Testis (tissue), 2 donors: ENCODE data around the gene EMILIN3.

ENCODE experiments used
- POLR2A ChIP-seq: fragments of 450-650 bp; IDR thresholded peaks from one replicate; pipeline ENCODE4 v1.6.1; 2017; ENCODE audit warnings: antibody characterized with exemption, mild to moderate bottlenecking, moderate library complexity
- TF ChIP-seq, protein P1 (sequence below), 3 experiments: fragments of 450-650 bp in 2 of 3; fragments of 200-600 bp in 1 of 3; sonication (generic) in 1 of 3; IDR thresholded peaks; one replicate each; pipeline ENCODE4 v1.5.1; 2016 to 2019; ENCODE audit warnings: antibody characterized with exemption in 3 of 3, mild to moderate bottlenecking in 2 of 3, moderate library complexity in 1 of 3

DNA sequence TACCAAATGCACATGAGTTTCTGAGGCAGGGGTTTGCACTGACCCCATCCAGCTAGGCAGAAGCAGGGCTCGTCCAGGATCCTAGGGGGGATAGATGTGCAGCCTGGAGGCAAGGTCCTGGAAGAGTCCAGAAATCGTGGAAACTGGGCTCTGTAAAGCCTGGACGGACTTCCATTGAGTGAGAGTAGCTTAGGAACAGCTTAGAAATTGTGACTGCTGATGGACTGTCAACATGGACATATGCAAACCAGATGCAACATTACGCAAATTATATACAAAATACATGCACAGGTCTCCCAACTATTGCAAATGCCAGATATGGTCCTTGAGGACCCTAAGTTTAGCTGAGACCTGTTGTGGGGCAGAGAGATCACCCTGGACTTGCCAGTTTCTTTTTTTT, 4.8 kb upstream of the EMILIN3 start:
- TF ChIP-seq, protein P1, sequence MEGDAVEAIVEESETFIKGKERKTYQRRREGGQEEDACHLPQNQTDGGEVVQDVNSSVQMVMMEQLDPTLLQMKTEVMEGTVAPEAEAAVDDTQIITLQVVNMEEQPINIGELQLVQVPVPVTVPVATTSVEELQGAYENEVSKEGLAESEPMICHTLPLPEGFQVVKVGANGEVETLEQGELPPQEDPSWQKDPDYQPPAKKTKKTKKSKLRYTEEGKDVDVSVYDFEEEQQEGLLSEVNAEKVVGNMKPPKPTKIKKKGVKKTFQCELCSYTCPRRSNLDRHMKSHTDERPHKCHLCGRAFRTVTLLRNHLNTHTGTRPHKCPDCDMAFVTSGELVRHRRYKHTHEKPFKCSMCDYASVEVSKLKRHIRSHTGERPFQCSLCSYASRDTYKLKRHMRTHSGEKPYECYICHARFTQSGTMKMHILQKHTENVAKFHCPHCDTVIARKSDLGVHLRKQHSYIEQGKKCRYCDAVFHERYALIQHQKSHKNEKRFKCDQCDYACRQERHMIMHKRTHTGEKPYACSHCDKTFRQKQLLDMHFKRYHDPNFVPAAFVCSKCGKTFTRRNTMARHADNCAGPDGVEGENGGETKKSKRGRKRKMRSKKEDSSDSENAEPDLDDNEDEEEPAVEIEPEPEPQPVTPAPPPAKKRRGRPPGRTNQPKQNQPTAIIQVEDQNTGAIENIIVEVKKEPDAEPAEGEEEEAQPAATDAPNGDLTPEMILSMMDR (IDR thresholded peaks at IDR 0.05) = no peak
- TF ChIP-seq POLR2A = no peak
